ENCODE data around the gene MX2. TPM values are rescaled to one million over a fixed set of nuclear protein-coding genes. Genes with fewer than 3 reads are reported as not detected.
"Not testable (repeated sequence)": the region's sequence is repeated elsewhere in the genome, so short reads cannot be mapped to it uniquely, and the experiment has no call there.

The MX2 gene
- total and polyA plus RNA-seq, 2 donors (not counting 1 experiment from before 2014, with no cell fraction given): 51.2 to 64.3 TPM

- H3K27me3 ChIP-seq (replicated peaks in 1 of 4; ENCODE audit: control extremely low read depth in 1 of 4, control insufficient read depth in 3 of 4, insufficient read depth in 4 of 4, low read length in 3 of 4): no peaks in the 10 kb centered on the region
- H3K27me3 Mint-ChIP-seq: no peaks in the 10 kb centered on the region
- peaks cover 0 to 3% of the 10 kb centered on the region in 2 experiments for H3K36me3 ChIP-seq (replicated peaks in 1 of 2; ENCODE audit: control extremely low read depth in 1 of 2, control insufficient read depth in 1 of 2, extremely low read depth in 1 of 2, insufficient read depth in 2 of 2, low read length in 1 of 2)
- H3K4me2 ChIP-seq (replicated peaks; ENCODE audit: low read depth, low read length, poor library complexity, severe bottlenecking): peak overlapping the region; percentile 7
- DNase-seq: no peak
- H3K27ac ChIP-seq (ENCODE audit: low read length in 2 of 2): no peak overlapping the region
- H3K4me1 ChIP-seq (ENCODE audit: control insufficient read depth in 2 of 2, insufficient read depth in 2 of 2, low read length in 2 of 2): peaks cover 58 to 72% of the 10 kb centered on the region in 2 donors
- H3K4me3 Mint-ChIP-seq: peak overlapping the region; percentile 40
- POLR2A ChIA-PET: interaction anchor here (0.7 kb wide), 1 partner anchor 55 kb away, joined by 4 read pairs; no protein-coding TSS in a partner anchor
- H2AFZ ChIP-seq (ENCODE audit: insufficient read depth, low read depth, low read length, poor library complexity, severe bottlenecking): no peak overlapping the region
- CTCF ChIA-PET: interaction anchor here (1.6 kb wide), 1 partner anchor 10 kb away, joined by 3 read pairs; no protein-coding TSS in a partner anchor
- H4K20me1 ChIP-seq (ENCODE audit: control insufficient read depth, insufficient read depth, low read length, poor library complexity, severe bottlenecking): peaks cover 3% of the 10 kb centered on the region
- ATAC-seq (ENCODE audit: low read depth): no peak
- intact Hi-C loops (cut with micrococcal nuclease): loop anchor here (5.0 kb wide), 1 partner anchor 140 kb away; no protein-coding TSS in a partner anchor
- H3K4me3 ChIP-seq (ENCODE audit: control extremely low read depth in 1 of 5, extremely low read depth in 1 of 5, insufficient read depth in 1 of 5, low read depth in 2 of 5, low read length in 4 of 5): no peak overlapping the region
- peak overlapping the region; percentile 70 for H3K27ac Mint-ChIP-seq
- H3K4me1 Mint-ChIP-seq: peaks cover 69% of the 10 kb centered on the region
- peaks cover 12% of the 10 kb centered on the region for H3K79me2 ChIP-seq (ENCODE audit: control insufficient read depth, insufficient read depth, low read length)
- TF ChIP-seq EZH2 (IDR thresholded peaks at IDR 0.05; ENCODE audit: borderline replicate concordance, insufficient read depth, low read depth, low read length, poor library complexity, severe bottlenecking): no peak
- no peak for TF ChIP-seq CTCF (IDR thresholded peaks at IDR 0.05)
- WGBS (ENCODE audit: insufficient coverage): 93% methylated on average over 16 of the region's 19 CpGs
- H3K9me3 Mint-ChIP-seq (ENCODE audit: insufficient read depth): peaks cover 2% of the 10 kb centered on the region
- H3K9ac ChIP-seq (ENCODE audit: low read length): no peak overlapping the region
- H3K9me3 ChIP-seq (ENCODE audit: control extremely low read depth in 1 of 3, control insufficient read depth in 2 of 3, insufficient read depth in 1 of 3, low read length in 2 of 3): no peaks in the 10 kb centered on the region
Observed at GRCh38 chr21:41422546-41423304, 60.9 kb downstream of the MX2 start.

GRCh38 chr21:41423305-41423636 lies 61.4 kb downstream of the MX2 start:
- no CpG with 5 or more reads among the region's 5 CpGs for WGBS (ENCODE audit: insufficient coverage)
- Histone ChIP-seq H3K79me2 (ENCODE audit: control insufficient read depth, insufficient read depth, low read length) (peaks cover 12% of the 10 kb centered on the region), H3K4me1 (ENCODE audit: control insufficient read depth in 2 of 2, insufficient read depth in 2 of 2, low read length in 2 of 2) (peaks cover 62 to 75% of the 10 kb centered on the region in 2 donors)
- not testable (repeated sequence) for H3K36me3 ChIP-seq (replicated peaks in 1 of 2; ENCODE audit: control extremely low read depth in 1 of 2, control insufficient read depth in 1 of 2, extremely low read depth in 1 of 2, insufficient read depth in 2 of 2, low read length in 1 of 2); H3K27me3 Mint-ChIP-seq; H3K27me3 ChIP-seq (replicated peaks in 1 of 4; ENCODE audit: control extremely low read depth in 1 of 4, control insufficient read depth in 3 of 4, insufficient read depth in 4 of 4, low read length in 3 of 4); H3K9me3 ChIP-seq (ENCODE audit: control extremely low read depth in 1 of 3, control insufficient read depth in 2 of 3, insufficient read depth in 1 of 3, low read length in 2 of 3); H3K9me3 Mint-ChIP-seq (ENCODE audit: insufficient read depth); H3K27ac ChIP-seq (ENCODE audit: low read length in 2 of 2); H3K4me3 ChIP-seq (ENCODE audit: control extremely low read depth in 1 of 5, extremely low read depth in 1 of 5, insufficient read depth in 1 of 5, low read depth in 2 of 5, low read length in 4 of 5); H3K9ac ChIP-seq (ENCODE audit: low read length); H2AFZ ChIP-seq (ENCODE audit: insufficient read depth, low read depth, low read length, poor library complexity, severe bottlenecking); H4K20me1 ChIP-seq (ENCODE audit: control insufficient read depth, insufficient read depth, low read length, poor library complexity, severe bottlenecking); ATAC-seq (ENCODE audit: low read depth); H3K4me2 ChIP-seq (replicated peaks; ENCODE audit: low read depth, low read length, poor library complexity, severe bottlenecking)
- CTCF ChIA-PET: interaction anchor here (1.6 to 4.4 kb wide), 2 partner anchors 9 to 140 kb away, joined by 3 to 23 read pairs; no protein-coding TSS in a partner anchor
- peak overlapping the region; percentile 28 for H3K27ac Mint-ChIP-seq
- DNase-seq: peak; percentile 50
- peak overlapping the region; percentile 40 for H3K4me3 Mint-ChIP-seq
- H3K4me1 Mint-ChIP-seq: peaks cover 73% of the 10 kb centered on the region
- POLR2A ChIA-PET: interaction anchor here (0.7 kb wide), 1 partner anchor 56 kb away, joined by 4 read pairs; no protein-coding TSS in a partner anchor
- intact Hi-C loops (cut with micrococcal nuclease): loop anchor here (5.0 kb wide), 1 partner anchor 141 kb away; no protein-coding TSS in a partner anchor

Measured in B cell (primary cell).